Measurements from ENCODE around the gene GFI1.
"Not testable (repeated sequence)": the region's sequence is repeated elsewhere in the genome, so short reads cannot be mapped to it uniquely, and the experiment has no call there.

Gene GFI1

DNA sequence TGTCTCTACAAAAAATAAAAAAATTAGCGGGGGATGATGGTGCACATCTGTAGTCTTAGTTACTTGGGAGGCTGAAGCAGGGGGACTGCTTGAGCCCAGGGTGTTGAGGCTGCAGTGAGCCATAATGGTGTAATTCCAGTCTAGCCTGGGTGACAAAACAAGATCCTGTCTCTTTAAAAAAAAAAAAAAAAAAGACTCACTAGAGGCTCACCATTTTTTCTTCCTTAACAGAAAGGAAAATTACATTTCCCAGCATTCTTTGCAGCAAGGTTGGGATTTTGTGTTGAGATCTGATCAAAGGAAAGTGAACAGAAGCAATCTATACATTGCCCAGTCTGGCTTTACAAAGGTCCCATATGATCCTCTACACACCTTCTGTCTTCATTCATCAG is 21.5 kb downstream of the GFI1 start:
- no peak for DNase-seq

DNA sequence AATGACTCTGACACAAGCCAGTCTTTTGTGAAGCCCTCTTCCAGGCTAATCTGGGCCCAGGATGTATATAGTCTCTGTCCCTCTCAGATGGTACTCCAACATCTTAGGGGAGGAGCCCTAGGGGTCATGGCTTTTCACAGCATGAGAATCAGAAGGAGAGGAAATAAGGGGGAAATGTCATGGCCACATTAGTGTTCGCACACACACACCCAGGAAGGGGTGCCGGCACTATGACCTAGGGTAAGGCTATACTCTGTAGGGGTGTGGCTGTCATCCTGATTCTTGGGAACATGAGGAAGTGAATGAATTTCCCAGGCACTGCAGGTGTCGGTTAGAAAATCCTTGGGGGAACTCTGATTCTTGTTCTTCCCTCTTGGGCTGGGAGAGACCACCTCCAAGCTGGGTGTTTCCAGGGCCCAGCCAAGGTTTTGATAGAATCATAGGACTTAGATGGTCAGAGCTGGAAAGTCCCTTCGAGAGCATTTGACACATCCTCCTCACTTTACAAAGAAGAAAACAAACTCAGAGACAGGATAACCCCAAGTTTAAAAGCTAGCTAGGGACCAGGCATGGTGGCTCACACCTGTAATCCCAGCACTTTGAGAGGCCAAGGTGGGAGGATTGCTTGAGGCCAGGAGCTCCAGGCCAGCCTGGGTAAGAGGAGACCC is 22.0 kb downstream of the GFI1 start:
- no peak for DNase-seq

- DNase-seq, result no peak
Observed at GRCh38 chr1:92461364-92462097, 25.2 kb downstream of the GFI1 start.

DNA sequence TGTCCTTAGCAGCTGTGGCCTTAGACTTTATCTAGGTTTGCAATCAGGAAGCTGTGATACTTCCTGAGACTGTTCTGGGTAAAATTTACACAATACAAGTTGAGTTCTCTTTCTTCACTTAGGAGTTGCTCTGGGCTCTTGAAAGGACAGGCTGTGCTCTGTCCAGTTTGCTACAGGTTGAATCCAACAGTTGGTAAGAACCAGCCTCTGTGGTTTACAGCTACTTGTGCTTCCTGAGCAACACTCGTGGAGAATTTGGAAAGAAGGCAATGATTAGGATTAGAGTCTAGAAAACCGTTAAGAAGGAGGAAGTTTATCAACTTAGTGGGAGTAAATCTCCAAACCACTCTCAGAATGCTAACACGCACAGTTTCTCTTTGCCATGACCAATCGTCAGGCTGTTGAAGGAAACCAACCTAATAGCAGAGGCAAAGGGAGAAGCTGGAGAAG is 26.8 kb downstream of the GFI1 start:
- DNase-seq, result no peak

DNA sequence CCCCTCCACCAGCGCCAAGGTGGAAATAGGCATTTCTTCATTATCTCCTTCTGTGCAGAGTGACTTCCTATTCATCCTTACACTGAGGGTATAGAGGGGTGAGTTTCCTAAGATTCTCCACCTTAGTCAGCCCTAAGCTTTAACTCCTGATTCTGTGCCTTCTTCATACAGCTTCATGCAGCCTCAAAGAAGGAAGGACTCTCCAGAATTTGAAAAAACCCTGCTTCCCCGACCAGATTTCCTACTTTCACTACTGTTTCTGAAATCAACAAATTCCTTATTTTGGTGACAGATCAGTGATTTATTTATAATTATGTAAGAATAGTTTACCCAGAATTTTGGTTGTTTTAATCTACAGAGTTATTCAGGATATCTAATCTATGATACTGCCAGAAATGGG is 28.6 kb downstream of the GFI1 start:
- no peak for DNase-seq

DNA sequence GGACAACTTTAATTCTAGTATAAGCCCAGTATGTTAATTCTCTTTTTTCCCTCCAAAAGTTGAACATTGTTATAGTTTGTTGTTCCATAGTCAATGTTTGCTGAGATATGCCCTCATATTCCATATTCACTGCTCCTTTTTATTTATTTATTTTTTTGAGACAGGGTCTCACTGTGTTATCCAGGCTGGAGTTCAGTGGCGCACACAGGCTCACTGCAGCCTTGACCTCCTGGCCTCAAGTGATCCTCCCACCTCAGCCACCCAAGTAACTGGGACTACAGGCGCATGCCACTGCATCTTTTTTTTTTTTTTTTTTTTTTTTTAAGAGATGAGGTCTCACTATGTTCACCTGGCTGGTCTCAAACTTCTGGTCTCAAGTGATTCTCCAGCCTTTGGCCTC is 38.7 kb downstream of the GFI1 start:
- no peak for DNase-seq

GRCh38 chr1:92447033-92447681 is 39.6 kb downstream of the GFI1 start:
- DNase-seq, result no peak

DNA sequence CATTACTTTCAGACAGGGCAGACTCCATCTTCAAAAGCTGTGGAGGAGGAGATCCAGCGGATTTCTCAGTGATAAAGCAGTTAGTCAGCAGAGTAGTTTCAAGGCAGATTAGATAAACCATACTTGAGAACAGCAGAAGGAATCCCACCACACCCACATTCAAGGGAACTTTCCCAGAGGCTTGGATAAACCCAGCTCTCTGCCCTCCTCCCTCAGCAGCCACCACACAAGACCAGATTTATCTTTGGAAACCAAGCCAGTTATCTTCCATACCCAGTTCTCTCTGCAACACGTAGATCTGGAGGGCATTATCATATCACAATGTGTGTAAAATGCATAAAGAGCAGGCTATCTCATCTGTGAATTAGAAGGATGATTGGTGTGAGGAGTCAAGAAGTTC is 40.2 kb downstream of the GFI1 start:
- DNase-seq, result no peak

- no peak for DNase-seq
Observed at GRCh38 chr1:92445865-92446264, 40.9 kb downstream of the GFI1 start.

DNA sequence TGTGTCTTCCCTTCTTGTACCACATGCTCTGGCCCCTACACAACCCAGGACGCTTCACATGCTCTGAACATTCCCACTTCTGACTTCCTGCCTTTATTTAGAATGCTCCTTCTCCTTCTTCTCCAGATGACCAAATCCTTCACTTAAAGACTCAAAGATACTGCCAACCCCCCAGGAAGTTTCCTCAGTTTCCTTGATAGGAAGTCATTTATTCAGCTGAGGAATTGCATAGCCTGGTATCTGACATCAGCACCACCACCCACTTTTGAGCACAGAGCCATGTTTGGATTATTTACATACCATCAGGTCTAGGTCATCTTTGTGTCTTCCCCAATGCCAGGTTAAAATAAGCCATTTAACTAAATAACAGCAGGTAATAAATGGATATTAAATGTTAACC is 42.4 kb downstream of the GFI1 start:
- DNase-seq, result no peak

DNA sequence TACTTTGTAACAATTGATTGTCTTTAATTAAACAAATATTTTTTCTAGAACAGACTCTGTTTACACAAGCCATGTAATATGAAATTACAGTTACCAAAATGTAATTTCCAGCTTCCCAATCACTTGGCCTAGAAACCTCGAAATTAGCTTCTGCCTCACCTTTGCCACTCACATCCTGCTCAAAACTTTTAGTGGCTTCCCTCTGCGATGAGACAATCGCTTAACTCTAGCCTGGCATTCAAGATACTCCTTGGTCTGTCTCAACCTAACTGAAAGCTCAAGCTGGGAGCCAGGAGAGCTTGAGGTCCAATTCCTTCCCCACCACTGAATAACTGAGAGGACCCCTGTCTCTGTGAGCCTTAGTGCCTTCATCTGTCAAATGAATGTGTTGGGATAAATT is 42.8 kb downstream of the GFI1 start:
- DNase-seq, result no peak

- DNase-seq, result peak in 3 of 56 donors; percentile 3 to 16 (median 3)
Observed at GRCh38 chr1:92442351-92442750, 44.4 kb downstream of the GFI1 start.

DNA sequence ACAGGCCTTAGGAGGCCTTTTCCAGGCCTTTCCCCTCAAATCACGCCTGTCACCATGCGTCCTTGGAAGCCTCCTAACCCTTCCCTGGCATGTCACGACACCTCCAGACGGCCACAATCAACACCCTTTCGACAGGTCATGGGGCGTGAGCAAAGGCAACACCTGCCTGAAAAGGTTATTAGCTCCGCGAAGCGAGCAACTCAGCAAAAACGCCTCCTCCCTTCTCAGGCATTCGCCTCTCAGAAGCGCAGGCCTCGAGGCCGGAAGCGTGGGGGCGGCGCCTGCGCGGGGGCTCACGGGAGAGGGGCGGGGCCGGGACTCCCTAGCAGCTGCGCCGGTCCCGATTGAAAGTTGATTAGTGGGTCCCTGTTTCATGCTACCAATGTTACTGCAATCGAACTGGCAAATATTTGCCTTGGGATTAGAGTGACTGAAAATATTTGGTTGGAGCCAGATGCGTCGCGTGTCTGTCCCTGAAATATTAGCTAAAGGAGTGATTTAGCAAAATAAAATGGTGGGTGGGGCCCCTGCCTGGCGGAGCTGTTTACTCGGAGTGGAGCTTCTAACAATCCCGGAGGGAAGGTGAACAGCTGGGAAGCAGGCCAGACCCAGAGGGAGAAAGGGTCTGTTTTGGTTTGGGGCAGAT is 44.9 kb downstream of the GFI1 start:
- DNase-seq, result peak in 3 of 56 donors; percentile 1 to 16 (median 2)

- no peak for DNase-seq
Observed at GRCh38 chr1:92441316-92441696, 45.4 kb downstream of the GFI1 start.

- no peak for DNase-seq
Observed at GRCh38 chr1:92439291-92439690, 47.4 kb downstream of the GFI1 start.

- DNase-seq, result not testable (repeated sequence)
Observed at GRCh38 chr1:92434572-92434971, 52.2 kb downstream of the GFI1 start.

GRCh38 chr1:92430030-92430429 is 56.7 kb downstream of the GFI1 start:
- no peak for DNase-seq

- no peak for DNase-seq
Observed at GRCh38 chr1:92425617-92426016, 61.1 kb downstream of the GFI1 start.
